GM19372 (cell line): Measurements from ENCODE around the gene DLST.

ENCODE experiments used
- ATAC-seq: cut with Tn5 transposase; IDR thresholded peaks from one replicate; pipeline ENCODE4 v1.9.1; 2021; ENCODE audit warnings: mild to moderate bottlenecking, low read depth, moderate library complexity; ENCODE audit not compliant: unreplicated experiment

DLST gene

DNA sequence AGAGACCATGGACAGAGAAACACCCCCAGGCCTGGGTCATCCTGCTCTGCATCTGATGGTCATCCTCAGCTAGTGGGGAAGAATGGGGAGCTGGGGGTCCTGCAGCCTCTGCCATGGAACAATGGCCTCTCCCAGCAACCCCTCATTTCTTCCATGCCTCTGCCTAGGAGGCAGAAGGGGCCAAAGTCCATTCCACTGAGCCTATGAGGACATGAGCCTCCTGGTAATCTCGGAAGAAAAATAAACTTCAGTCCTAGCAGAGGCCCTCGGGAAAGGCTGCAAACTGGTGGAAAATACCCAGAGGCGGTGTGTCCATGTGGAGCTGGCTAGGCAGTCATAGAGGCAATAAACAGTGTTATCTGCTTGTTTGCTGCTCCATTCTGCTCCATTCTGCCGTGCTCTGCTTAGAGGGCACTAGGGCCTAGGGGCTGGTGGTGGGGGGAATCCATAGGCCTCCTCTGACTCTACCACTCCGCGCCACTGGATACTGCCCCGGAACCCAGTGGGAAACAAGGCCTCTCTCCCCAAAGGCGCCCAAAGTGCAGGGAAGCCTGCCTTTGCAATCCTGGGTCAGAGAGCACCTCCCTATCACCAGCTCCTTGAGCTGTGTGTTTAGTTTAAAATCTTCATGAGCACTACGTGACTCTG, 69.2 kb downstream of the DLST start:
- no peak for ATAC-seq

DNA sequence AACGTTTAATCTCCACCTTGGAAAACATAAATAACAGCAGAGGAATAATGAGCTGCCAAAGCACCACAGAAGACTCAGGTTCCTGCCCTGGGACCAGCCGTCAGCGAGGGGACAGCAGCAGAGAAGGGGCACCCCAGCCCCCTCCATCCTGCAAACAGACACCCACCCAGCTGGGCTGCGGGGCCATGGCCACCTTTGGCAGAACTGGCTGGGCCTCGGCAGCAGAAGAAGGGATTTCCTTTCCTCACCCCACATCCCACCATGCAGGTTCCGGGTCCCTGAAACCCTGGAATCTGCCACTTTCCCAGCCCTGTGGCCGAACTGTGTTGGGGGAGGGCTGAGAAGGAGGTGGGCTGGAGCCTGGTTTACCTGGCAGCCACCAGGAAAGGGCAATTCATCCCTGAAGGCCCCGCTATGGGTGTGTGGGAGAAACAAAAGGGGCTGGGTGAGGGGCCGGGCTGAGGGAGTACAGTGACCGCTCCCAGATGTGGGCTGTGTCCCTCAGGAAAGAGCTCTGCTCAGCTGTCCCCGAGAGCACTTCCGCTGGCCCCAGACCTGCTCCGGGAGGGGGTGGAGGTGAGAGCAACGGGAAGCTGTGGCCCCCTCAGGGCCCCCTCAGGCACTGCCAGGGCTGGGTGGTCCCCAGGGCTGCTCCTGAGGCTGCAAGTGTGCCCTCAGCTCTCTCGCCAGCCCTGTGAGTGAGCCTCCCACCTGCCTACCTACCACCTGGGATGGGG, 69.9 kb downstream of the DLST start:
- no peak for ATAC-seq

DNA sequence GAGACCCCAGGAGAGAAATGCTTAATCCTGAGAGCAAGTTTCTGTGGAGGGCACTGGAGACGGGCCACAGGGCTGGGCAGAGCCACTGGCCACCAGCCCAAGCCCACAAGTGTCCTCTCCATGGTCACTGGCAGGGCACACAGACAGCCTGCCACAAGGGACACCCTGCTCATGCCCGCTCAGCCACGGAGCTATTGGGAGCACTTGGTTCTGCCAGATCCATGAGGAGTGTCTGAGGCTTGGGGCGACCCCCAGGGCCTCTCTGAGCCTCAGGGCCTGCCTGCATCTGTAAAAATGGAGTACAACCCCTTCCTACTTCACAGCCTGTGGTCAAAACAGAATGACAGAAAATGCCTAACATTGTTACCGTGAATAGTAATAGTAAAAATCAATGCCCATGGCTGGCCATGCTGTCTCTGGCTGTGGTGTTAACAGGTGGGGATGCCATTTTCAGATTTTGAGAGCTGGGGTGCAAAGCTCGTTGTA, 70.5 kb downstream of the DLST start:
- ATAC-seq = no peak

DNA sequence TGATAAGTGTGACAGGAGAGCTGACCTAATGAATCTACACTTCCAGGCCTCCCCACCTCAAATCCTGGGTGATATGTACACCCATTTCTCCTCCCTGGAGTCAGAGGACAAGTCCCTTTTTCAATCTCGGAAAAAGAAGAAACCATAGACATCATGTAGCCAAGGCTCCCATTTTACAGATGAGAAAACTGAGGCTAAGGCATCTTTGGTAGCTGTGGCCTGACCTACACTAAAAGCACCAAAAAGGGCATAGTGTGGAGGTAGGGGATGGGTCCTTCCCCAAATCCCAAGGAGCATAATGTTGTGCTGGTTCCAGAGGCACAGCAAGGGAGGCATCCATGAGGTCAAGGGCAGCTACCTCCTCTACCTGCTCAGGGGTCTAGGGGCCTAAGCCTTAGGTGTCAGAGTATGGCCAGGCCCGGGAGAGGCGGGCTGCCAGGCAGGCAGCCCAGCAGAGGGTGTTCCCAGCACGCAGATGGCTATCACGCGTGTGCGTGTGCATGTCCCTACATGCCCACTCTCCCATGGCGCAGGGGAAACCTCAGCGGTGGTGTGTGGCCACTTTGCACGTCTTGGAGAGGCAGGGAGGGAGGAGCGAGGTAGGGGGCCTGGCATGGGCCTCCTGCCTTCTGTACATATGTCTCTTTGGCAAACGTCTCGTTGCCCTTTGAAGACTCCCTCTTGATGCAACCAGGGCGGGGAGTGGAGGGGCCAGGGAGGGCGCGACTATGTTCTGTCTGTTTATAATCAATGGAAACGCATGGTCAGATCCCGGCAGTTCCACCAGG, 71.2 kb downstream of the DLST start:
- no peak for ATAC-seq
